H7 (cell line): ENCODE measurements around the gene EIF5A. TPM values are rescaled to one million over a fixed set of nuclear protein-coding genes. Genes with fewer than 3 reads are reported as not detected.

Experiments
- DNase-seq: peaks from one replicate; pipeline ENCODE4 v3.0.0; 2012
- H3K27me3 ChIP-seq: 2 replicates; pipeline ENCODE4 v1.6.0; 2011; ENCODE audit warnings: mild to moderate bottlenecking, low read length; ENCODE audit not compliant: control insufficient read depth, insufficient read depth
- H3K36me3 ChIP-seq: replicated peaks from 2 replicates; pipeline ENCODE4 v1.5.1; 2011; ENCODE audit warnings: low read length; ENCODE audit not compliant: control insufficient read depth, insufficient read depth
- H3K4me3 ChIP-seq: 2 replicates; pipeline ENCODE4 v1.5.1; 2011; ENCODE audit warnings: low read depth, mild to moderate bottlenecking, control low read depth, low read length, moderate library complexity; ENCODE audit not compliant: insufficient read depth
- total RNA-seq: library from RNA; depleted of rRNA; stranded (reverse); fragments of >200 nt; shearing (Covaris generic); gene quantifications from 2 replicates; pipeline ENCODE4 v1.2.3, GENCODE V29; 2014

The EIF5A gene
- total RNA-seq, 1 experiment from 2014 or later: 1,116 TPM

GRCh38 chr17:7281074-7281952 lies 26.1 kb upstream of the EIF5A start, which contains the start of gene SLC2A4:
TSS of gene SLC2A4 (plus strand) at chr17:7281718. CDS start at chr17:7281935, 217 bp downstream.
- H3K27me3 ChIP-seq: peaks cover 17% of the 10 kb centered on the region
- H3K36me3 ChIP-seq: no peaks in the 10 kb centered on the region
- peak within 1 kb of the TSS; percentile 65 for H3K4me3 ChIP-seq
- peak; percentile 100 for DNase-seq

DNA sequence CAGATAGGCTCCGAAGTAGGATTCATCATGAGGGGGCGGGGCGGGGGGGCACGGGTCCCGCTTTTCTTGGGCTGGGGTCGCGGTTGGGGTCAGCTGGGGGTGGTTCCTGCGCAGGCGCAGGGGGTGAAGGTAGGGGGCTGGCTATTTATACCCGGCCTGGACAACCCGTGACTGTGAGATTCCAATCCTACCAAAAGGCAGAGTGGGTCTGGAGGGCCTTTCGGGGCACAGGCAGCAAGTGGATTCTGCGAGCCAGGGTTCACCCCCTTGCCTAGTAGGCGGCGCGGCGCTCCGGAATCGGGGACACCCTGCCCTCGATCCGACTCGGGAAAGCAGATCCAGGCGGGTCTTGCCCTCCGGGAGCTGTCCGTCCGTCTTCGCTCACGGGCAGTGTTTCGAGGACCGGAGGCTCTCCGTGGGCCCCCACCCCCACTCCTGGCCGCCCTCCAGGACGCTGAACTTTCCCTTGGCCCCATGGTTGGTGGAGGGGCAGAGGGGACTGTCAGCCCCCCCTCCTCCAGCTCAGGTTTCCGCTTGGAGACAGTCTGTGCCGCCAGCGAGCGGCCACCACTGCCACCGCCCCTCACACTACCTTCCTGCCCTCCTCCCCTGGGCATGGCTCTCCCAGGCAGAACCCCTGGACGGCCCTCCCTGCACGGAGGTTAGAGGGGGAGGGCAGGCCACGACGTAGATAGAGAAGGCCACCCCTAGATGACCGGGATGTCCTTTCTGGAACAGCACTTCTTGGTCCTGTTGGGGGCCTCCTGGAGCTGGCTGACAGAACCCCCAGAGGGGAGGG lies 25.3 kb upstream of the EIF5A start:
- DNase-seq: no peak
- Histone ChIP-seq H3K4me3 (peak overlapping the region; percentile 65), H3K27me3 (peaks cover 17% of the 10 kb centered on the region), H3K36me3 (no peaks in the 10 kb centered on the region)

DNA sequence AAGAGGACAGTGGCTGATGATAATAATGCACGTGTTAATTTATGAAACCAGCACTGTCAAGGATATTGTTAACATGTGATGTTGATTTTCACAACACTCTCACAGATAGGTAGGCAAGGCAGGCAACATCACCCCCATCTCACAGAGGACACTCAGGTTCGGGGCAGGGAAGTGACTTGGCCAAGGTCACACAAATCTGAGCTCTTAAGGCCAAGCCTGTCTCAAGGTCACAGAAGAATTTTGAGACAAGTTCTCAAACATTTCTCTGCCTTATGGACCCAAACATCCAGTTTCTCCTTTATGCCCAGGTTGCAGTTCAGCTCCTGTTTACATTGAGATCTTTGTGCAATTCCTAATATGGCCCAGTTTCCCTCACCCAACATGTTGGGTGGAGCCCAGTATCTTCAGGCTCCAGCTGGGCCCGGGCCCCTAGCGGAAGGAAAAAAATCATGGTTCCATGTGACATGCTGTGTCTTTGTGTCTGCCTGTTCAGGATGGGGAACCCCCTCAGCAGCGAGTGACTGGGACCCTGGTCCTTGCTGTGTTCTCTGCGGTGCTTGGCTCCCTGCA lies 24.6 kb upstream of the EIF5A start:
- DNase-seq: peak; percentile 20
- no peak overlapping the region for H3K4me3 ChIP-seq
- H3K27me3 ChIP-seq: peaks cover 17% of the 10 kb centered on the region
- H3K36me3 ChIP-seq: no peaks in the 10 kb centered on the region

DNA sequence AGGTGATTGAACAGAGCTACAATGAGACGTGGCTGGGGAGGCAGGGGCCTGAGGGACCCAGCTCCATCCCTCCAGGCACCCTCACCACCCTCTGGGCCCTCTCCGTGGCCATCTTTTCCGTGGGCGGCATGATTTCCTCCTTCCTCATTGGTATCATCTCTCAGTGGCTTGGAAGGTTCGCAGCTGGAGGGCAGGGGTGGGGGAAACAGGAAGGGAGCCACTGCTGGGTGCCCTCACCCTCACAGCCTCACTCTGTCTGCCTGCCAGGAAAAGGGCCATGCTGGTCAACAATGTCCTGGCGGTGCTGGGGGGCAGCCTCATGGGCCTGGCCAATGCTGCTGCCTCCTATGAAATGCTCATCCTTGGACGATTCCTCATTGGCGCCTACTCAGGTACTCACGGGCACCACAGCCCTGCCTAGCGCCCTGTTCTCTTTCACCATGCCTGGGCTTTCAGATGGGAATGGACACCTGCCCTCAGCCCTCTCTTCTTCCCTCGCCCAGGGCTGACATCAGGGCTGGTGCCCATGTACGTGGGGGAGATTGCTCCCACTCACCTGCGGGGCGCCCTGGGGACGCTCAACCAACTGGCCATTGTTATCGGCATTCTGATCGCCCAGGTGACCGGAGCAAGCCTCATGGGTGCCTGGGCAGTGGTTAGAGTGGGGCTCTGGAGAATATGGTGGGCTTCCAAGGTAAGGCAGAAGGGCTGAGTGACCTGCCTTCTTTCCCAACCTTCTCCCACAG lies 23.8 kb upstream of the EIF5A start:
- no peaks in the 10 kb centered on the region; the same call in 1 of the 2 replicates for H3K36me3 ChIP-seq
- H3K27me3 ChIP-seq: peaks cover 17% of the 10 kb centered on the region
- peak; percentile 33 for DNase-seq
- H3K4me3 ChIP-seq: no peak overlapping the region

DNA sequence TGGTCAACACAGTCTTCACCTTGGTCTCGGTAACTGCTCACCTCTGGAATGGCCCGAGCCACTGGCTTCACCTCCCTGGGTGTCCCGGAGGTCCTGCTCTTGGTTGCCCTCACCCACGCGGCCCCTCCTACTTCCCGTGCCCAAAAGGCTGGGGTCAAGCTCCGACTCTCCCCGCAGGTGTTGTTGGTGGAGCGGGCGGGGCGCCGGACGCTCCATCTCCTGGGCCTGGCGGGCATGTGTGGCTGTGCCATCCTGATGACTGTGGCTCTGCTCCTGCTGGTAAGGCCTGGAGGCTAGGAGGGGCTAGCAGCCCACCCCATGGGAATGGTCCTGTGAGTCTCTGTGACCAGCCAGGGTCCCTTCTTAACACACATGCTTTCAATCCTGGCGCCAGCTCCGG lies 22.5 kb upstream of the EIF5A start:
- no peak overlapping the region for H3K4me3 ChIP-seq
- no peak for DNase-seq
- H3K27me3 ChIP-seq: peaks cover 17% of the 10 kb centered on the region
- no peaks in the 10 kb centered on the region; the same call in 1 of the 2 replicates for H3K36me3 ChIP-seq

DNA sequence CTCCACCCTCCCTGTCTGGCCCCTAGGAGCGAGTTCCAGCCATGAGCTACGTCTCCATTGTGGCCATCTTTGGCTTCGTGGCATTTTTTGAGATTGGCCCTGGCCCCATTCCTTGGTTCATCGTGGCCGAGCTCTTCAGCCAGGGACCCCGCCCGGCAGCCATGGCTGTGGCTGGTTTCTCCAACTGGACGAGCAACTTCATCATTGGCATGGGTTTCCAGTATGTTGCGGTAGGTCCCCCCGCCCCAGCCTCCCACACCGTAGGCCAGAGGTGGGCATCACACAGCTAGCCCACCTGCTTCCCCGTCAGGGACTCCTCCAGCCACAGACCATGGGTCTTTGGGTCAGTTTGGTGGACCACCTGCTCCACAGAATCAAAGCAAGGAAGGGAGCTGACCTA lies 21.7 kb upstream of the EIF5A start:
- no peaks in the 10 kb centered on the region; the same call in 1 of the 2 replicates for H3K36me3 ChIP-seq
- DNase-seq: peak; percentile 15
- H3K27me3 ChIP-seq: peaks cover 20% of the 10 kb centered on the region
- no peak overlapping the region for H3K4me3 ChIP-seq

- no peak overlapping the region for H3K4me3 ChIP-seq
- DNase-seq: peak; percentile 80
- H3K36me3 ChIP-seq: no peaks in the 10 kb centered on the region; the same call in 1 of the 2 replicates
- H3K27me3 ChIP-seq: peaks cover 22% of the 10 kb centered on the region; the same call in 1 of the 2 replicates
Measured at GRCh38 chr17:7289256-7290032, 18.0 kb upstream of the EIF5A start.

GRCh38 chr17:7290166-7290565 lies 17.3 kb upstream of the EIF5A start:
- peaks cover 24% of the 10 kb centered on the region for H3K27me3 ChIP-seq
- no peak overlapping the region for H3K4me3 ChIP-seq
- H3K36me3 ChIP-seq: no peaks in the 10 kb centered on the region; the same call in 1 of the 2 replicates
- no peak for DNase-seq

GRCh38 chr17:7290685-7291084 lies 16.7 kb upstream of the EIF5A start:
- DNase-seq: no peak
- no peaks in the 10 kb centered on the region; the same call in 1 of the 2 replicates for H3K36me3 ChIP-seq
- peaks cover 28% of the 10 kb centered on the region for H3K27me3 ChIP-seq
- no peak overlapping the region for H3K4me3 ChIP-seq

DNA sequence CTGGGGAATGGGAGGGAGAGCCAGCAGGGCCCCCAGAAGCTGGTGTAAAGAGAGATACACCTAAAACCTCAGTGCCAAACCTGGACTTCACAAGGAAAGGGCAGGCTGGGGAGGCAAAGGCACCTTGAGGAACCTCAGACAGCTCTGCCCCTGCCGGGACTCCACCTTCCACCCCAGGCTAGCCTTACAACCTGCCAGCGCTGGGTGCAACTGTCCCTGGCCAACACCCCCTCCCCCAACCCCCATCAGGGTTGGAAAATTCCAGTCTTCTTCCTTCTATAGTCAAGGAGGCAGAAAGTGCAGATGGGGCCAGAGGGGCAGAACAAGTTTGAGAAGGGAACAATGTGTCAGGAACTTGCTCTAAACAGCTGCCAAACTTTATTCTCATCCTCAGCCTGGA lies 15.2 kb upstream of the EIF5A start:
- Histone ChIP-seq H3K36me3 (no peaks in the 10 kb centered on the region; the same call in 1 of the 2 replicates), H3K27me3 (peaks cover 40% of the 10 kb centered on the region), H3K4me3 (no peak overlapping the region)
- DNase-seq: no peak

GRCh38 chr17:7292729-7293128 lies 14.7 kb upstream of the EIF5A start:
- no peak overlapping the region for H3K4me3 ChIP-seq
- H3K36me3 ChIP-seq: no peaks in the 10 kb centered on the region; the same call in 1 of the 2 replicates
- H3K27me3 ChIP-seq: peaks cover 40% of the 10 kb centered on the region
- DNase-seq: peak; percentile 47

- Histone ChIP-seq H3K4me3 (no peak overlapping the region), H3K27me3 (peaks cover 42% of the 10 kb centered on the region), H3K36me3 (no peaks in the 10 kb centered on the region; the same call in 1 of the 2 replicates)
- peak; percentile 33 for DNase-seq
Measured at GRCh38 chr17:7293159-7293558, 14.3 kb upstream of the EIF5A start.
